ENCODE results near the gene YWHAQ.

DNA sequence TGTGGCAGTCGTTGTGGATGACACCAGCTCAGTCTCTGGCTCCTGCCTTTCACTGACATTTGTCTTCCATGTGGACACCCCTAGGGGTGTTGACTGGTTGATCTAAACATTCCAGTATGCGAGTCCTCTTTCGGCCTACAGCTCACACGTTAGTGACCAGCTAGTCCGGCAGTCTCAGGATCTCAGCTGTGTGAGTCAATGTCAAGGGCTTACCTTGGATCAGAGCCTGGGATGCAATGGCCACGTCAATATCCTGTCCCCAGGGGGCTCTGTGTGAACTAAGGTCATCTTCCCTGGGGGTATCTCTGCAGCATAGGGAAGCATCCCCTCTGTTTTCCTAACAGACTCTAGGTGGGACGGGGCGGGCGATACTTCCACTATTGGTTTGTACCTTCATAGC lies 35.1 kb upstream of the YWHAQ start:
- no peak for TF ChIP-seq POLR2A (IDR thresholded peaks at IDR 0.05)
- TF ChIP-seq, protein P1, sequence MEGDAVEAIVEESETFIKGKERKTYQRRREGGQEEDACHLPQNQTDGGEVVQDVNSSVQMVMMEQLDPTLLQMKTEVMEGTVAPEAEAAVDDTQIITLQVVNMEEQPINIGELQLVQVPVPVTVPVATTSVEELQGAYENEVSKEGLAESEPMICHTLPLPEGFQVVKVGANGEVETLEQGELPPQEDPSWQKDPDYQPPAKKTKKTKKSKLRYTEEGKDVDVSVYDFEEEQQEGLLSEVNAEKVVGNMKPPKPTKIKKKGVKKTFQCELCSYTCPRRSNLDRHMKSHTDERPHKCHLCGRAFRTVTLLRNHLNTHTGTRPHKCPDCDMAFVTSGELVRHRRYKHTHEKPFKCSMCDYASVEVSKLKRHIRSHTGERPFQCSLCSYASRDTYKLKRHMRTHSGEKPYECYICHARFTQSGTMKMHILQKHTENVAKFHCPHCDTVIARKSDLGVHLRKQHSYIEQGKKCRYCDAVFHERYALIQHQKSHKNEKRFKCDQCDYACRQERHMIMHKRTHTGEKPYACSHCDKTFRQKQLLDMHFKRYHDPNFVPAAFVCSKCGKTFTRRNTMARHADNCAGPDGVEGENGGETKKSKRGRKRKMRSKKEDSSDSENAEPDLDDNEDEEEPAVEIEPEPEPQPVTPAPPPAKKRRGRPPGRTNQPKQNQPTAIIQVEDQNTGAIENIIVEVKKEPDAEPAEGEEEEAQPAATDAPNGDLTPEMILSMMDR (IDR thresholded peaks at IDR 0.05), result no peak
